ENCODE data around the gene C19orf44.

C19orf44 gene

GRCh38 chr19:16461630-16462051 is 34.6 kb upstream of the C19orf44 start:
- Histone ChIP-seq H2AFZ (ENCODE audit: low read depth, low read length) (no peak overlapping the region), H3K27ac (ENCODE audit: low read length) (no peak overlapping the region), H3K4me1 (ENCODE audit: insufficient read depth, low read length) (no peaks in the 10 kb centered on the region), H3K79me2 (ENCODE audit: insufficient read depth, low read length) (peaks cover 95% of the 10 kb centered on the region), H4K20me1 (ENCODE audit: insufficient read depth, low read length) (peaks cover 84% of the 10 kb centered on the region), H3K27me3 (ENCODE audit: insufficient read depth, low read length, poor library complexity) (no peaks in the 10 kb centered on the region), H3K36me3 (ENCODE audit: insufficient read depth, low read length) (peaks cover 16% of the 10 kb centered on the region; the same call in 1 of the 2 replicates), H3K9ac (ENCODE audit: low read depth, low read length) (no peak overlapping the region), H3K9me3 (ENCODE audit: insufficient read depth, low read length, severe bottlenecking) (no peaks in the 10 kb centered on the region), H3K4me2 (ENCODE audit: insufficient read depth, low read length) (no peak overlapping the region), H3K4me3 (ENCODE audit: low read depth in 1 of 2, low read length in 2 of 2) (no peak overlapping the region)
- DNase-seq (no peak), ATAC-seq (ENCODE audit: insufficient read depth, low read depth) (no peak)
- TF ChIP-seq, protein P1, sequence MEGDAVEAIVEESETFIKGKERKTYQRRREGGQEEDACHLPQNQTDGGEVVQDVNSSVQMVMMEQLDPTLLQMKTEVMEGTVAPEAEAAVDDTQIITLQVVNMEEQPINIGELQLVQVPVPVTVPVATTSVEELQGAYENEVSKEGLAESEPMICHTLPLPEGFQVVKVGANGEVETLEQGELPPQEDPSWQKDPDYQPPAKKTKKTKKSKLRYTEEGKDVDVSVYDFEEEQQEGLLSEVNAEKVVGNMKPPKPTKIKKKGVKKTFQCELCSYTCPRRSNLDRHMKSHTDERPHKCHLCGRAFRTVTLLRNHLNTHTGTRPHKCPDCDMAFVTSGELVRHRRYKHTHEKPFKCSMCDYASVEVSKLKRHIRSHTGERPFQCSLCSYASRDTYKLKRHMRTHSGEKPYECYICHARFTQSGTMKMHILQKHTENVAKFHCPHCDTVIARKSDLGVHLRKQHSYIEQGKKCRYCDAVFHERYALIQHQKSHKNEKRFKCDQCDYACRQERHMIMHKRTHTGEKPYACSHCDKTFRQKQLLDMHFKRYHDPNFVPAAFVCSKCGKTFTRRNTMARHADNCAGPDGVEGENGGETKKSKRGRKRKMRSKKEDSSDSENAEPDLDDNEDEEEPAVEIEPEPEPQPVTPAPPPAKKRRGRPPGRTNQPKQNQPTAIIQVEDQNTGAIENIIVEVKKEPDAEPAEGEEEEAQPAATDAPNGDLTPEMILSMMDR (IDR thresholded peaks at IDR 0.05; ENCODE audit: borderline replicate concordance, extremely low read depth, low read length, poor library complexity, severe bottlenecking): no peak
- no peak for TF ChIP-seq EZH2 (IDR thresholded peaks at IDR 0.05; ENCODE audit: borderline replicate concordance, low read depth, low read length, severe bottlenecking)

GRCh38 chr19:16462757-16463250 is 33.4 kb upstream of the C19orf44 start:
- no peak overlapping the region for H3K4me2 ChIP-seq (ENCODE audit: insufficient read depth, low read length)
- H3K4me1 ChIP-seq (ENCODE audit: insufficient read depth, low read length): no peaks in the 10 kb centered on the region
- H3K36me3 ChIP-seq (ENCODE audit: insufficient read depth, low read length): peaks cover 16% of the 10 kb centered on the region; the same call in 1 of the 2 replicates
- no peak overlapping the region for H3K27ac ChIP-seq (ENCODE audit: low read length)
- H3K9me3 ChIP-seq (ENCODE audit: insufficient read depth, low read length, severe bottlenecking): no peaks in the 10 kb centered on the region
- peaks cover 83% of the 10 kb centered on the region for H4K20me1 ChIP-seq (ENCODE audit: insufficient read depth, low read length)
- no peak overlapping the region for H3K4me3 ChIP-seq (ENCODE audit: low read depth in 1 of 2, low read length in 2 of 2)
- no peak overlapping the region for H2AFZ ChIP-seq (ENCODE audit: low read depth, low read length)
- H3K9ac ChIP-seq (ENCODE audit: low read depth, low read length): no peak overlapping the region
- TF ChIP-seq EZH2 (IDR thresholded peaks at IDR 0.05; ENCODE audit: borderline replicate concordance, low read depth, low read length, severe bottlenecking): no peak
- TF ChIP-seq, protein P1 (IDR thresholded peaks at IDR 0.05; ENCODE audit: borderline replicate concordance, extremely low read depth, low read length, poor library complexity, severe bottlenecking): no peak
- peaks cover 95% of the 10 kb centered on the region for H3K79me2 ChIP-seq (ENCODE audit: insufficient read depth, low read length)
- DNase-seq (no peak), ATAC-seq (ENCODE audit: insufficient read depth, low read depth) (no peak)
- no peaks in the 10 kb centered on the region for H3K27me3 ChIP-seq (ENCODE audit: insufficient read depth, low read length, poor library complexity)

DNA sequence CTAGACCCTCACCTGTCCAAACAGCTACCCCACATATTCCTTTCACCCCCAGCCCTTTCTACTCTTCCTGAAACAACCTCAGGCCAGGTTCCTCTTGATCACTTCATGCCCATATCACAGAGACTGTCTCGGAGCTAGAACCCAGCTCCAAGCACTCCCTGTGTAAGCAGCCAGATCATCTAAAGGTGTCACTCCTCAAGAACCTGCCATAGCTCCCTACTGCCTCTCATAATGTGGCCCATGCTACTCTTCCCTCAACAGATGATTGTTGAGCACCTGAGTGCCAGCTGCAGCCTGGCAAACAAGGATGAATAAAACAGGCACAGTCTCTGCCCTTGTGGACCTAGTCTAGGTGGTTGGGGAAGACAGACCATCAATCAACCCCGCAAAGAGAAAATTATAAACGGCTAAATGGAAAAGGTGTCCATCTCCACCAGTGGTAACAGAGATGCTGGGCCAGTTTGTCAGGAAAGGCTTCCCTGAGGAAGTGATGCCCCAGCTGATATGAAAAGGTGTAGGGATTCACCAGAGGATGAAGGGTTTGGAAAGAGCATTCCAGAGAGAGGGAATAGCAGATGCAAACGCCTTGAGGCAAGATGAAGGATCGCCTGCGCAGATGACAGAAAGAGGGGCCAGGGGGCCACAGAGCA is 32.7 kb upstream of the C19orf44 start:
- Histone ChIP-seq H4K20me1 (ENCODE audit: insufficient read depth, low read length) (peaks cover 83% of the 10 kb centered on the region), H3K9ac (ENCODE audit: low read depth, low read length) (0 out of 2 replicates have a peak overlapping the region, but pooled peaks have one; percentile 9)
- TF ChIP-seq EZH2 (IDR thresholded peaks at IDR 0.05; ENCODE audit: borderline replicate concordance, low read depth, low read length, severe bottlenecking): no peak

DNA sequence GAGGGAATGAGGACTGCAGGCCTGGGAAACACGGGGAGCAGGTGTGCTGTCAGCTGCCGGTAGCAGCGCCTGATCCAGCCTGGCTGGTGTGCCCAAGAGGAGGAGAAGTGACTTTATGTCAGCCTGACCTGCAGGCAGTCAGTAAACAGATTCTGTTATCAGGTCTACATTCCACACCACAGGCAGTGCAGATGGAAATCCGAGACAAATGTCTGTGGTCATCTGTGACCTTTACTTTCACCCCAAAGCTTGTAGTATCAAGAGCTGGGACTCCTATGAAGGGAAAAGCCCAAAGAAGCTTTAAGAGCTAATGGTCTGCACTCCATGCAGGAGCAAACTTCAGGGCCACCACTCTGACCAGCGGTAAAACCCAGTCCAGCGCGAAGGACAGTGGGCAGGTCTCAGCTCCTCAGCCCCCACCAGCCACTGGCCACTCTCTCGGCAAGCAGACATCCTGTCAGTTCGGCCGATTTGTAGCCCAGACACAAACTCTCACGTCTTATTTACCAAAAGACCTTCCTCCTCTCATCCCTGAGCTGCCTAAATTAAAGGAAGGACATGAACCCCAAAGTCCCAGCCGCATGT is 32.1 kb upstream of the C19orf44 start:
- H2AFZ ChIP-seq (ENCODE audit: low read depth, low read length): no peak overlapping the region
- no peaks in the 10 kb centered on the region for H3K9me3 ChIP-seq (ENCODE audit: insufficient read depth, low read length, severe bottlenecking)
- 0 out of 2 replicates have a peak overlapping the region, but pooled peaks have one; percentile 9 for H3K9ac ChIP-seq (ENCODE audit: low read depth, low read length)
- no peak overlapping the region for H3K27ac ChIP-seq (ENCODE audit: low read length)
- H3K4me1 ChIP-seq (ENCODE audit: insufficient read depth, low read length): peaks cover under 1% of the 10 kb centered on the region; the same call in 1 of the 2 replicates
- no peak for TF ChIP-seq EZH2 (IDR thresholded peaks at IDR 0.05; ENCODE audit: borderline replicate concordance, low read depth, low read length, severe bottlenecking)
- TF ChIP-seq, protein P1 (IDR thresholded peaks at IDR 0.05; ENCODE audit: borderline replicate concordance, extremely low read depth, low read length, poor library complexity, severe bottlenecking): no peak
- H3K4me2 ChIP-seq (ENCODE audit: insufficient read depth, low read length): no peak overlapping the region
- no peak for ATAC-seq (ENCODE audit: insufficient read depth, low read depth)
- no peak overlapping the region for H3K4me3 ChIP-seq (ENCODE audit: low read depth in 1 of 2, low read length in 2 of 2)
- peaks cover 83% of the 10 kb centered on the region for H4K20me1 ChIP-seq (ENCODE audit: insufficient read depth, low read length)
- H3K27me3 ChIP-seq (ENCODE audit: insufficient read depth, low read length, poor library complexity): no peaks in the 10 kb centered on the region
- DNase-seq: no peak
- H3K79me2 ChIP-seq (ENCODE audit: insufficient read depth, low read length): peaks cover 95% of the 10 kb centered on the region
- peaks cover 13% of the 10 kb centered on the region; the same call in 1 of the 2 replicates for H3K36me3 ChIP-seq (ENCODE audit: insufficient read depth, low read length)

More for the DNA sequence above, 32.7 kb upstream of the C19orf44 start:
- Histone ChIP-seq H3K4me2 (ENCODE audit: insufficient read depth, low read length) (no peak overlapping the region), H3K27ac (ENCODE audit: low read length) (peak overlapping the region; percentile 33; the same call in 1 of the 2 replicates), H3K9me3 (ENCODE audit: insufficient read depth, low read length, severe bottlenecking) (no peaks in the 10 kb centered on the region), H2AFZ (ENCODE audit: low read depth, low read length) (no peak overlapping the region), H3K36me3 (ENCODE audit: insufficient read depth, low read length) (peaks cover 16% of the 10 kb centered on the region; the same call in 1 of the 2 replicates), H3K4me1 (ENCODE audit: insufficient read depth, low read length) (no peaks in the 10 kb centered on the region), H3K79me2 (ENCODE audit: insufficient read depth, low read length) (peaks cover 95% of the 10 kb centered on the region), H3K4me3 (ENCODE audit: low read depth in 1 of 2, low read length in 2 of 2) (no peak overlapping the region), H3K27me3 (ENCODE audit: insufficient read depth, low read length, poor library complexity) (no peaks in the 10 kb centered on the region)
- ATAC-seq (ENCODE audit: insufficient read depth, low read depth) (no peak), DNase-seq (no peak)

Measured in DND-41 (cell line).